Sigmoid colon (tissue), 7 donors: ENCODE results near the gene MICOS13. TPM values are rescaled to one million over a fixed set of nuclear protein-coding genes. Genes with fewer than 3 reads are reported as not detected.

Source experiments
- DNase-seq: peaks from one replicate; pipeline ENCODE4 v3.0.0-alpha.2; 2019
- H3K27ac ChIP-seq, 4 donors: fragments of 200-600 bp; sonication (generic); one replicate each; pipeline ENCODE4 v1.5.1; 2016 to 2019; ENCODE audit warnings: mild to moderate bottlenecking in 1 of 4
- H3K27me3 ChIP-seq, 3 donors: fragments of 200-600 bp; sonication (generic); one replicate each; pipeline ENCODE4 v1.5.1; 2019; ENCODE audit warnings: mild to moderate bottlenecking in 1 of 3
- H3K36me3 ChIP-seq, 4 donors: fragments of 200-600 bp; sonication (generic); one replicate each; pipeline ENCODE4 v1.5.1; 2016 to 2019
- H3K4me1 ChIP-seq, 4 donors: fragments of 200-600 bp; sonication (generic); one replicate each; pipeline ENCODE4 v1.5.1; 2017 to 2019
- H3K4me3 ChIP-seq, 4 donors: fragments of 200-600 bp; sonication (generic); one replicate each; pipeline ENCODE4 v1.5.1; 2017 to 2019; ENCODE audit warnings: mild to moderate bottlenecking in 2 of 4, moderate library complexity in 1 of 4
- H3K9me3 ChIP-seq, 4 donors: fragments of 200-600 bp in 3 of 4; sonication (generic) in 3 of 4; one replicate each; pipeline versions ENCODE4 v1.5.1 to v1.6.1; 2013 to 2019
- EP300 ChIP-seq, 4 donors: sonication (generic); formaldehyde crosslinking; IDR thresholded peaks; one replicate each; pipeline ENCODE4 v1.6.1; 2017; ENCODE audit warnings: antibody characterized with exemption in 4 of 4
- POLR2A ChIP-seq, 2 donors: fragments of 450-650 bp; IDR thresholded peaks; one replicate each; pipeline ENCODE4 v1.6.1; 2016; ENCODE audit warnings: antibody characterized with exemption in 2 of 2, mild to moderate bottlenecking in 2 of 2, moderate library complexity in 2 of 2
- POLR2AphosphoS5 ChIP-seq, 4 donors: sonication (generic); formaldehyde crosslinking; IDR thresholded peaks; one replicate each; pipeline ENCODE4 v1.6.1; 2017; ENCODE audit warnings: antibody characterized with exemption in 4 of 4
- WGBS, 2 donors: extraction: QIAGEN DNeasy Blood & Tissue Kit; methylation state at CpG; one replicate each; pipeline ENCODE4 v1.1.7; 2013; 5-methylcytosine and 5-hydroxymethylcytosine counted together
- intact Hi-C: fragments of 100-400 bp; cut with DNase I; formaldehyde crosslinking; loops from one replicate; pipeline ENCODE4 v1.15.1; 2023
- polyA plus RNA-seq, 3 donors: library from polyadenylated mRNA; stranded (reverse); fragments of 200-250 nt; gene quantifications; one replicate each; pipeline ENCODE4 v1.2.3, GENCODE V29; 2013
- total RNA-seq, 4 donors: library from RNA; depleted of rRNA; stranded (reverse); fragments of >200 nt; gene quantifications; one replicate each; pipeline ENCODE4 v1.1.0, GENCODE V29; 2016
- TF ChIP-seq, protein P1 (sequence below), 4 experiments: fragments of 450-650 bp in 3 of 4; fragments of 200-600 bp in 1 of 4; IDR thresholded peaks; one replicate each; pipeline ENCODE4 v1.5.1; 2016 to 2019; ENCODE audit warnings: antibody characterized with exemption in 4 of 4, mild to moderate bottlenecking in 3 of 4, moderate library complexity in 2 of 4
- donor health status: healthy with polysubstance abuse.
- donor health status: Bipolar disorder and iron deficiency.
- donor health status: healthy.

The MICOS13 gene
- total and polyA plus RNA-seq, 7 donors = 39.6 to 160 (median 87.8) TPM

GRCh38 chr19:5661483-5661882 lies 18.8 kb downstream of the MICOS13 start:
- 98% methylated on average over 42 of the region's 42 CpGs for WGBS, 2 donors
- DNase-seq = no peak
- TF ChIP-seq POLR2A (IDR thresholded peaks at IDR 0.05) (no peak), POLR2AphosphoS5 (IDR thresholded peaks at IDR 0.05) (no peak)
- TF ChIP-seq, protein P1, sequence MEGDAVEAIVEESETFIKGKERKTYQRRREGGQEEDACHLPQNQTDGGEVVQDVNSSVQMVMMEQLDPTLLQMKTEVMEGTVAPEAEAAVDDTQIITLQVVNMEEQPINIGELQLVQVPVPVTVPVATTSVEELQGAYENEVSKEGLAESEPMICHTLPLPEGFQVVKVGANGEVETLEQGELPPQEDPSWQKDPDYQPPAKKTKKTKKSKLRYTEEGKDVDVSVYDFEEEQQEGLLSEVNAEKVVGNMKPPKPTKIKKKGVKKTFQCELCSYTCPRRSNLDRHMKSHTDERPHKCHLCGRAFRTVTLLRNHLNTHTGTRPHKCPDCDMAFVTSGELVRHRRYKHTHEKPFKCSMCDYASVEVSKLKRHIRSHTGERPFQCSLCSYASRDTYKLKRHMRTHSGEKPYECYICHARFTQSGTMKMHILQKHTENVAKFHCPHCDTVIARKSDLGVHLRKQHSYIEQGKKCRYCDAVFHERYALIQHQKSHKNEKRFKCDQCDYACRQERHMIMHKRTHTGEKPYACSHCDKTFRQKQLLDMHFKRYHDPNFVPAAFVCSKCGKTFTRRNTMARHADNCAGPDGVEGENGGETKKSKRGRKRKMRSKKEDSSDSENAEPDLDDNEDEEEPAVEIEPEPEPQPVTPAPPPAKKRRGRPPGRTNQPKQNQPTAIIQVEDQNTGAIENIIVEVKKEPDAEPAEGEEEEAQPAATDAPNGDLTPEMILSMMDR (IDR thresholded peaks at IDR 0.05) = no peak
- intact Hi-C loops = no loop called here
- Histone ChIP-seq H3K4me1 (no peaks in the 10 kb centered on the region), H3K36me3 (peaks cover 54 to 100% (median 91%) of the 10 kb centered on the region in 4 donors), H3K9me3 (no peaks in the 10 kb centered on the region), H3K27me3 (no peaks in the 10 kb centered on the region), H3K27ac (no peak overlapping the region), H3K4me3 (no peak overlapping the region)

DNA sequence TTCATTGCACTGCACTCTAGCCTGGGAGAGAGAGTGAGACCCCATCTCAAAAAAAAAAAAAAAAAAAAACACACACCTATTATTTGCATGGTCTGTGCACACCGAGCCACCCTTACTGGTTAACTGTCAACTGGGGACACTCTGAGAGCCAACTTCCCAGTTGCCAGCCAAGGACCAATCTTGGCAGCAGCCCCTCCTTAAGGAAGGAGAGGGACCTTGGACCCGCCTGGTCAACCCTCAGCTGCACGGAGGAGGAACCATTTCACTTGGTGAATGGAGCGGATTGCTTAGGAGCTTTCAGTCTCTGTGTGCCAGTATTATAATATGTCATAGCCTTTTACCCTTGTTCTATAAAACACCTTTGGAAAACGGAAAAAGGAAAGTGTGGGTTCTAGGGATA lies 24.9 kb downstream of the MICOS13 start:
- H3K27me3 ChIP-seq = no peaks in the 10 kb centered on the region
- no peak for DNase-seq
- peaks cover 59 to 100% (median 89%) of the 10 kb centered on the region in 4 donors for H3K36me3 ChIP-seq
- H3K27ac ChIP-seq = no peak overlapping the region
- H3K9me3 ChIP-seq = no peaks in the 10 kb centered on the region
- WGBS, 2 donors = 42 to 71% methylated on average over 5 of the region's 5 CpGs
- intact Hi-C loops = no loop called here
- TF ChIP-seq POLR2AphosphoS5 (IDR thresholded peaks at IDR 0.05) (no peak), POLR2A (IDR thresholded peaks at IDR 0.05) (no peak), EP300 (IDR thresholded peaks at IDR 0.05) (no peak)
- TF ChIP-seq, protein P1 (IDR thresholded peaks at IDR 0.05) = no peak
- no peaks in the 10 kb centered on the region for H3K4me1 ChIP-seq
- no peak overlapping the region for H3K4me3 ChIP-seq

DNA sequence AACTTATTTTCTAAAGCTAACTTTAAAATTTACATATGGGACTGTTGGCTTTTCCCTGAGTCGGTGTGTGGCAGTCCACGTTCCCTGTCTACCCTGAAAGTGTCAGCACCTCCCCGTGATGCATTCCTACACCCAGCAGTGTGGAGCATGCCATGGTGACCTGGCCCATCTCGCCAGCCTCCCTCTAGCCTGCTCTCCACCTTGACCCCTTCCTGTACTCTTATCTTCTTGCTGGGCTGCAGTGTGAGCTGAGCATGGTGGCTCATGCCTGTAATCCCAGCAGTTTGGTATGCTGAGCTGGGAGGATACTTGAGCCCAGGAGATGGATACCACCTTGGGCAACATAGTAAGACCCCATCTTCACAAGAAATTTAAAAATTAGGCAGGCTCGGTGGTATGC lies 25.4 kb downstream of the MICOS13 start:
- Histone ChIP-seq H3K36me3 (peaks cover 63 to 100% (median 92%) of the 10 kb centered on the region in 4 donors), H3K4me3 (no peak overlapping the region), H3K27me3 (no peaks in the 10 kb centered on the region), H3K4me1 (no peaks in the 10 kb centered on the region), H3K27ac (no peak overlapping the region), H3K9me3 (no peaks in the 10 kb centered on the region)
- intact Hi-C loops = no loop called here
- DNase-seq = peak; percentile 30
- 93 to 94% methylated on average over 5 of the region's 5 CpGs for WGBS, 2 donors
- no peak for TF ChIP-seq EP300 (IDR thresholded peaks at IDR 0.05)
- TF ChIP-seq POLR2AphosphoS5 (IDR thresholded peaks at IDR 0.05) = no peak
- no peak for TF ChIP-seq POLR2A (IDR thresholded peaks at IDR 0.05)
- TF ChIP-seq, protein P1 (IDR thresholded peaks at IDR 0.05) = no peak

- WGBS, 2 donors = 93% methylated on average over 10 of the region's 10 CpGs
- DNase-seq = peak; percentile 39
- no peak overlapping the region for H3K27ac ChIP-seq
- no peaks in the 10 kb centered on the region for H3K4me1 ChIP-seq
- TF ChIP-seq EP300 (IDR thresholded peaks at IDR 0.05) (no peak), POLR2A (IDR thresholded peaks at IDR 0.05) (no peak), POLR2AphosphoS5 (IDR thresholded peaks at IDR 0.05) (no peak)
- TF ChIP-seq, protein P1 (IDR thresholded peaks at IDR 0.05) = no peak
- H3K4me3 ChIP-seq = no peak overlapping the region
- no peaks in the 10 kb centered on the region for H3K9me3 ChIP-seq
- H3K36me3 ChIP-seq = peaks cover 58 to 93% (median 79%) of the 10 kb centered on the region in 4 donors
- no peaks in the 10 kb centered on the region for H3K27me3 ChIP-seq
- intact Hi-C loops = no loop called here
These were observed 28.1 kb downstream of the MICOS13 start for GRCh38 chr19:5652261-5652660.

- intact Hi-C loops = no loop called here
- no peak overlapping the region for H3K27ac ChIP-seq
- H3K9me3 ChIP-seq = no peaks in the 10 kb centered on the region
- peaks cover 61 to 93% (median 81%) of the 10 kb centered on the region in 4 donors for H3K36me3 ChIP-seq
- peak; percentile 39 for DNase-seq
- WGBS, 2 donors = 95 to 96% methylated on average over 5 of the region's 5 CpGs
- no peak overlapping the region for H3K4me3 ChIP-seq
- no peaks in the 10 kb centered on the region for H3K27me3 ChIP-seq
- H3K4me1 ChIP-seq = no peaks in the 10 kb centered on the region
- TF ChIP-seq EP300 (IDR thresholded peaks at IDR 0.05) = no peak
- TF ChIP-seq, protein P1 (IDR thresholded peaks at IDR 0.05) = no peak
- TF ChIP-seq POLR2A (IDR thresholded peaks at IDR 0.05) = no peak
- TF ChIP-seq POLR2AphosphoS5 (IDR thresholded peaks at IDR 0.05) = no peak
These were observed 29.0 kb downstream of the MICOS13 start for GRCh38 chr19:5651361-5651760.
